ENCODE data around the gene L2HGDH. TPM values are rescaled to one million over a fixed set of nuclear protein-coding genes. Genes with fewer than 3 reads are reported as not detected.

The L2HGDH gene
- polyA plus RNA-seq, 1 of the 3 experiments (the other 2 are of a cell fraction) = 8.4 TPM

DNA sequence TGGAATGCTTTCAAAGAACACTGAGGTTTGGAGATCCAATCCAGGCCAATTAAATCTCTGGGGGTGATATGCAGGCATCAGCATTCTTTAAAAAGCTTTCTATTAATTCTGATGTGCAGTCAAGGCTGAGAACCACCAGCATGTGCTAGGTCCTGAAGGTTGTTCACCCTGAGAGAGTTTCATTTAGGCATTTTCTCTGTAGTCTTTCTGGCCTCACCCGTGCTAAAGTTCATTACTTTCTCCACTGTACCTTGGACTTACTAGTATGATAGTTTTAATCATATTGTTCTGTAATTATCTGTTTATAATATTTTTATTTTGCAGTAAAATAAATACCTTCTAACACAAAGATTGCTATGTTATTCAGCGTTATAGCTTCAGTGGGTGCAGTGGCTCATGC, 113.5 kb downstream of the L2HGDH start:
- Histone ChIP-seq H3K9me3 (no peaks in the 10 kb centered on the region), H3K4me2 (no peak overlapping the region), H3K4me1 (ENCODE audit: control insufficient read depth in 1 of 2, insufficient read depth in 2 of 2, low read depth in 1 of 2, low read length in 1 of 2) (no peaks in the 10 kb centered on the region), H3K4me3 (ENCODE audit: low read depth in 2 of 2, low read length in 1 of 2) (no peak overlapping the region), H3F3A (replicated peaks; ENCODE audit: insufficient read depth) (peaks cover 4% of the 10 kb centered on the region), H4K20me1 (ENCODE audit: insufficient read depth) (no peaks in the 10 kb centered on the region), H2AFZ (ENCODE audit: low read depth) (no peak overlapping the region), H3K9me2 (no peaks in the 10 kb centered on the region), H3K27ac (ENCODE audit: low read depth in 2 of 2, low read length in 1 of 2) (no peak overlapping the region), H3K9ac (no peak overlapping the region), H3K36me3 (replicated peaks in 1 of 2; ENCODE audit: control insufficient read depth in 1 of 2, insufficient read depth in 2 of 2, low read length in 1 of 2) (peaks cover 17 to 60% of the 10 kb centered on the region in 2 experiments), H3K79me2 (ENCODE audit: insufficient read depth) (peaks cover 37% of the 10 kb centered on the region), H3K27me3 (ENCODE audit: insufficient read depth) (no peaks in the 10 kb centered on the region)
- CTCF ChIA-PET = no interaction called here
- WGBS (ENCODE audit: low lambda C conversion rate) = 95% methylated on average over 2 of the region's 2 CpGs
- POLR2A ChIA-PET = no interaction called here
- DNase-seq = no peak
- TF ChIP-seq EZH2phosphoT487 (IDR thresholded peaks at IDR 0.05; ENCODE audit: borderline replicate concordance, low read depth) (no peak), TAF1 (IDR thresholded peaks at IDR 0.05; ENCODE audit: borderline replicate concordance, low read depth, low read length) (no peak), GATA2 (CRISPR knock-in tag; IDR thresholded peaks at IDR 0.05) (no peak), POLR2AphosphoS5 (IDR thresholded peaks at IDR 0.05; ENCODE audit: low read depth, low read length) (no peak), CHD2 (IDR thresholded peaks at IDR 0.05; ENCODE audit: low read length, partially characterized antibody) (no peak), RXRA (IDR thresholded peaks at IDR 0.05; ENCODE audit: borderline replicate concordance, low read depth) (no peak), JUND (IDR thresholded peaks at IDR 0.05) (no peak), SIN3A (IDR thresholded peaks at IDR 0.05; ENCODE audit: borderline replicate concordance, low read depth, low read length) (no peak), SMC3 (IDR thresholded peaks at IDR 0.05; ENCODE audit: low read depth, low read length) (no peak), FOXJ3 (CRISPR knock-in tag; IDR thresholded peaks at IDR 0.05) (no peak), GABPA (IDR thresholded peaks at IDR 0.05; ENCODE audit: low read depth) (no peak), MEF2A (IDR thresholded peaks at IDR 0.05; ENCODE audit: borderline replicate concordance, low read depth) (no peak), NFIC (IDR thresholded peaks at IDR 0.05; ENCODE audit: borderline replicate concordance) (no peak), RFX5 (IDR thresholded peaks at IDR 0.05; ENCODE audit: low read length) (no peak), EP300 (IDR thresholded peaks at IDR 0.05; ENCODE audit: borderline replicate concordance in 1 of 2, low read depth in 1 of 2, low read length in 1 of 2) (no peak)
- TF ChIP-seq, protein P1, sequence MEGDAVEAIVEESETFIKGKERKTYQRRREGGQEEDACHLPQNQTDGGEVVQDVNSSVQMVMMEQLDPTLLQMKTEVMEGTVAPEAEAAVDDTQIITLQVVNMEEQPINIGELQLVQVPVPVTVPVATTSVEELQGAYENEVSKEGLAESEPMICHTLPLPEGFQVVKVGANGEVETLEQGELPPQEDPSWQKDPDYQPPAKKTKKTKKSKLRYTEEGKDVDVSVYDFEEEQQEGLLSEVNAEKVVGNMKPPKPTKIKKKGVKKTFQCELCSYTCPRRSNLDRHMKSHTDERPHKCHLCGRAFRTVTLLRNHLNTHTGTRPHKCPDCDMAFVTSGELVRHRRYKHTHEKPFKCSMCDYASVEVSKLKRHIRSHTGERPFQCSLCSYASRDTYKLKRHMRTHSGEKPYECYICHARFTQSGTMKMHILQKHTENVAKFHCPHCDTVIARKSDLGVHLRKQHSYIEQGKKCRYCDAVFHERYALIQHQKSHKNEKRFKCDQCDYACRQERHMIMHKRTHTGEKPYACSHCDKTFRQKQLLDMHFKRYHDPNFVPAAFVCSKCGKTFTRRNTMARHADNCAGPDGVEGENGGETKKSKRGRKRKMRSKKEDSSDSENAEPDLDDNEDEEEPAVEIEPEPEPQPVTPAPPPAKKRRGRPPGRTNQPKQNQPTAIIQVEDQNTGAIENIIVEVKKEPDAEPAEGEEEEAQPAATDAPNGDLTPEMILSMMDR (IDR thresholded peaks at IDR 0.05) = no peak
- TF ChIP-seq, protein P2, sequence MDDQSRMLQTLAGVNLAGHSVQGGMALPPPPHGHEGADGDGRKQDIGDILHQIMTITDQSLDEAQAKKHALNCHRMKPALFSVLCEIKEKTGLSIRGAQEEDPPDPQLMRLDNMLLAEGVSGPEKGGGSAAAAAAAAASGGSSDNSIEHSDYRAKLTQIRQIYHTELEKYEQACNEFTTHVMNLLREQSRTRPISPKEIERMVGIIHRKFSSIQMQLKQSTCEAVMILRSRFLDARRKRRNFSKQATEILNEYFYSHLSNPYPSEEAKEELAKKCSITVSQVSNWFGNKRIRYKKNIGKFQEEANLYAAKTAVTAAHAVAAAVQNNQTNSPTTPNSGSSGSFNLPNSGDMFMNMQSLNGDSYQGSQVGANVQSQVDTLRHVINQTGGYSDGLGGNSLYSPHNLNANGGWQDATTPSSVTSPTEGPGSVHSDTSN (IDR thresholded peaks at IDR 0.05) = no peak
- TF ChIP-seq, protein P3, sequence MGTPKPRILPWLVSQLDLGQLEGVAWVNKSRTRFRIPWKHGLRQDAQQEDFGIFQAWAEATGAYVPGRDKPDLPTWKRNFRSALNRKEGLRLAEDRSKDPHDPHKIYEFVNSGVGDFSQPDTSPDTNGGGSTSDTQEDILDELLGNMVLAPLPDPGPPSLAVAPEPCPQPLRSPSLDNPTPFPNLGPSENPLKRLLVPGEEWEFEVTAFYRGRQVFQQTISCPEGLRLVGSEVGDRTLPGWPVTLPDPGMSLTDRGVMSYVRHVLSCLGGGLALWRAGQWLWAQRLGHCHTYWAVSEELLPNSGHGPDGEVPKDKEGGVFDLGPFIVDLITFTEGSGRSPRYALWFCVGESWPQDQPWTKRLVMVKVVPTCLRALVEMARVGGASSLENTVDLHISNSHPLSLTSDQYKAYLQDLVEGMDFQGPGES (IDR thresholded peaks at IDR 0.05; ENCODE audit: low read depth, low read length) = no peak
- TF ChIP-seq, protein P4, sequence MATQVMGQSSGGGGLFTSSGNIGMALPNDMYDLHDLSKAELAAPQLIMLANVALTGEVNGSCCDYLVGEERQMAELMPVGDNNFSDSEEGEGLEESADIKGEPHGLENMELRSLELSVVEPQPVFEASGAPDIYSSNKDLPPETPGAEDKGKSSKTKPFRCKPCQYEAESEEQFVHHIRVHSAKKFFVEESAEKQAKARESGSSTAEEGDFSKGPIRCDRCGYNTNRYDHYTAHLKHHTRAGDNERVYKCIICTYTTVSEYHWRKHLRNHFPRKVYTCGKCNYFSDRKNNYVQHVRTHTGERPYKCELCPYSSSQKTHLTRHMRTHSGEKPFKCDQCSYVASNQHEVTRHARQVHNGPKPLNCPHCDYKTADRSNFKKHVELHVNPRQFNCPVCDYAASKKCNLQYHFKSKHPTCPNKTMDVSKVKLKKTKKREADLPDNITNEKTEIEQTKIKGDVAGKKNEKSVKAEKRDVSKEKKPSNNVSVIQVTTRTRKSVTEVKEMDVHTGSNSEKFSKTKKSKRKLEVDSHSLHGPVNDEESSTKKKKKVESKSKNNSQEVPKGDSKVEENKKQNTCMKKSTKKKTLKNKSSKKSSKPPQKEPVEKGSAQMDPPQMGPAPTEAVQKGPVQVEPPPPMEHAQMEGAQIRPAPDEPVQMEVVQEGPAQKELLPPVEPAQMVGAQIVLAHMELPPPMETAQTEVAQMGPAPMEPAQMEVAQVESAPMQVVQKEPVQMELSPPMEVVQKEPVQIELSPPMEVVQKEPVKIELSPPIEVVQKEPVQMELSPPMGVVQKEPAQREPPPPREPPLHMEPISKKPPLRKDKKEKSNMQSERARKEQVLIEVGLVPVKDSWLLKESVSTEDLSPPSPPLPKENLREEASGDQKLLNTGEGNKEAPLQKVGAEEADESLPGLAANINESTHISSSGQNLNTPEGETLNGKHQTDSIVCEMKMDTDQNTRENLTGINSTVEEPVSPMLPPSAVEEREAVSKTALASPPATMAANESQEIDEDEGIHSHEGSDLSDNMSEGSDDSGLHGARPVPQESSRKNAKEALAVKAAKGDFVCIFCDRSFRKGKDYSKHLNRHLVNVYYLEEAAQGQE (IDR thresholded peaks at IDR 0.05; ENCODE audit: low read depth, low read length) = no peak
- TF ChIP-seq, protein P5, sequence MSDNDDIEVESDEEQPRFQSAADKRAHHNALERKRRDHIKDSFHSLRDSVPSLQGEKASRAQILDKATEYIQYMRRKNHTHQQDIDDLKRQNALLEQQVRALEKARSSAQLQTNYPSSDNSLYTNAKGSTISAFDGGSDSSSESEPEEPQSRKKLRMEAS (IDR thresholded peaks at IDR 0.05; ENCODE audit: low read depth) = no peak
